ENCODE data around the gene SLC22A23.
"Not testable (repeated sequence)": the region's sequence is repeated elsewhere in the genome, so short reads cannot be mapped to it uniquely, and the experiment has no call there.

Gene SLC22A23

DNA sequence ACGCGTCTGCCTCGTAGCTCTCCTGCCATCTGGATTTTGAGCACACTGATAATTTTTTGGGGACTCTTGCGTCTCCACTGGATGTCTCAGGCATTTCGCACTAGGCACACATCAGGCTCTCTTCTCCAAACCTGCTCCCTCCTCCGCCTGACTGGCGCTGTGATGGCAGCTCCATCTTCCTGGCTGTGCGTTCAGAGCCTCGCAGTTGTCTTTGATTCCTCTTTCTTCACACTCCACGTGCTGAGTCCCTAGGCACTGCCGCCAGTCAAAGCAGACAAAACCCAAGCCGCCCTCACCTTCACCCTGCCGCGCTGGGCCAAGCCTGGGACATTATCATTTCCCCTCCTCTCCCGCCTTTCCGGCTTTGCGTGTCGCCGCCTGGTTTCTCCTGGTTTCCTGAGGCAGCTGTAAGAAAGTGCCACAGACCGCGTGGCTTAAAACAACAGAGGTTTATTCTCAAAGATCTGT lies 197.3 kb downstream of the SLC22A23 start:
- peak; percentile 37 for DNase-seq

- DNase-seq: peak; percentile 88
These were observed 197.9 kb downstream of the SLC22A23 start, which contains the start of gene PSMG4 for GRCh38 chr6:3258720-3259490. Gene PSMG4, plus strand, starts transcription at chr6:3258947. Its CDS starts 76 bp downstream, at chr6:3259023.

DNA sequence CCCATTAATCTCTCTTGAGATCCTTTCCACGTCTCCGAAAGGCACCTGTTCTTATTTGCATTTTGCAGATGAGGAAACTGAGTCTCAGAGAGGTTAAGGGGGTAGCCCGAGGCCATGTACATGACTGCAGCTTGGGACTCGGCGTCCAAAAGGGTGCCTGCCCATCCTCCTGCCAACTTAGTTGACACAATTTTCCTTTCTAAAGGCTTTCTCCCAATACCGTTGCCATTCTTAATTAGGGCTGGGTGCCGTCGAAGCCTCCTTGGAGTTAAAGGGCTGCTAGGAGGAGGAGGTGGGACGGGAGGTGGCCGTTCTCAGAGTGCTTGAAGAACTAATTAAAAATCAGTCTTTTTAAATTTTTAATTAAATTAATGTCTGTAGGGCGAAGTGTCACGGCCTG lies 198.6 kb downstream of the SLC22A23 start:
- DNase-seq: no peak

DNA sequence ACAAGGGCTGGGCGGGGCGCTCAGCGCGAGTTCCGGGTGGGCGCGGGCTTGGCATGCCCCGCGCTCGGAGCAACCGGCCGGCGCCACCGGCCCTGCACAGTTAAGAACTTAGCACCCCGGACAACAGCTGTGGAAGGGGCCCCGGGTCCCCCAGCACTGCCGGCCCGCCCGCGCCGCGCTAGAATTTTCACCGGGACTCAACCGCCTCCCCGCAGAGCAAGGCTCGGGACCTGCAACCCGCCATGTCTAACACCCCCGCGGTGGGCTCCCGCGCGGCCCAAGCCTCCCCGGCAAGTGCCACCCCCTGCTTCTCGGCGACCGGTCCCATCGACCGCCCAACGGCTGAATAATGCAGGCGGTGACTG lies 203.3 kb downstream of the SLC22A23 start:
- DNase-seq: no peak

GRCh38 chr6:3252861-3253596 lies 203.8 kb downstream of the SLC22A23 start:
- no peak for DNase-seq

- no peak for DNase-seq
These were observed 204.5 kb downstream of the SLC22A23 start for GRCh38 chr6:3252369-3252768.

GRCh38 chr6:3251462-3252314 lies 205.2 kb downstream of the SLC22A23 start:
- DNase-seq: peak; percentile 79

GRCh38 chr6:3250231-3250675 lies 206.6 kb downstream of the SLC22A23 start:
- DNase-seq: no peak

DNA sequence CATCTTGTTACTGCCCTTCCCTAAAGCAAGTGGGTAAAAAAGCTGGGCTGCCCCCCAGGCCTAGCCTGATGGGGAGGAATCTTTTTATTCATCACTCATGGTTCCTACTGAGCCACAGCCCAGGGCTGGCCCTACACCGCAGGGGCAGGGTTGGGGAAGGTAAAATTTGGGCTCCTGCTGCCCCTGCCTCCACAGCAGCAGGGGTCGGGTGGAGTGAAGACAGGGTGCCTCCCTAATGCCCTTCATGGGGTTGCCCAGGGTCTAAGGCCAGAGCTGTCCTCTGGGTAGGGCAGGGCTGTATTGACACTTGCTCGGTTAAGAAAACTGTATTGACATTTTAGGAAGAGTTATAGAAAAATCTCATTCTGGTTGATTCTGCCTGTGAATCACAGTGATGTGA lies 207.0 kb downstream of the SLC22A23 start:
- DNase-seq: no peak

- DNase-seq: peak; percentile 96
These were observed 209.3 kb downstream of the SLC22A23 start for GRCh38 chr6:3247255-3248146.

GRCh38 chr6:3245216-3245615 lies 211.6 kb downstream of the SLC22A23 start:
- DNase-seq: no peak

DNA sequence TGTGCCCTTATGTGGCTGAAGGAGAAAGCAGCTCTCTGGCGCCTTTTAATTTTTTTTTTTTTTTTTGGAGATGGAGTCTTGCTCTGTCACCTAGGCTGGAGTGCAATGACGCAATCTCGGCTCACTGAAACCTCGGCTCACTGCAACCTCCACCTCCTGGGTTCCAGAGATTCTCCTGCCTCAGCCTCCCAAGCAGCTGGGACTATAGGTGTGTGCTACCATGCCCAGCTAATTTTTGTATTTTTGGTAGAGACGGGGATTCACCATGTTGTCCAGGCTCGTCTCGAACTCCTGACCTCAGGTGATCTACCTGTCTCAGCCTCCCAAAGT lies 212.1 kb downstream of the SLC22A23 start:
- not testable (repeated sequence) for DNase-seq

DNA sequence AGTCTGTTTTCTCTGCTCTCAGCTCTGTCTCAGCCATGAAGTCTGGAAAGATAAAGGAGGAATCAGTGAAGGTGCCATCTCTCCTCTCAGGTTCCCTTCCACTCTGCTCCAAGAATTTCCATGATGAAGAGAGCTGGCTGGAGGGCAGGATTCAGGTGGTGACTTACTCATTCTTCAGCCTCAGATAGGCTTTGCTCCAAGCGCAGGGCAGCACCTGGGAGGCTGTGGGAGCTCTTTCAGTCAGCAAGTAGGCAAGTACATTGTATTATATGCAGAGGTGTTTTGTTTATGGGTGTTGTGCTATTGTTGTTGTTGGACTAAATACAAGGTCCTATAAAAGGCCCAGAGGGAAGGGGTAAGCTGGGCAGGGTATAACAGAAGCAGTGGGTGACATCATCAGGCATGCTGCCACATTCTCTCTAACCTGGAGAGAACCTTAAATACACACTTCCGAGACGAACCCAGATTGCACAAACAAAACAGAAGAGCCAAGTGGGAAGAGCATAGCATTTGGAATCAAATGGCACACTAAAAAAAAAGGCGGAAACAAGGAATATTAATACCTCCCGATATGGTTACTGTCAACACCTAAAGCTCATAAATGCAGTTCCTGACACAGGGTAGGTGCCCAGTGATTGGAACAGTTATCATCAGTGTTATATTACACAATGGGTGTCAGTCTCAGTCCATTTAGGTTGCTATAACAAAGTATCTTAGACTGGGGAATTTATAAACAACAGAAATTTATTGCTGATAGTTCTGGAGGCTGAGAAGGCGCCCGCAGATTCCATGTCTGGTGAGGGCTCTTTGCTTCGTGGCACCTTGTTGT lies 212.6 kb downstream of the SLC22A23 start:
- no peak for DNase-seq

DNA sequence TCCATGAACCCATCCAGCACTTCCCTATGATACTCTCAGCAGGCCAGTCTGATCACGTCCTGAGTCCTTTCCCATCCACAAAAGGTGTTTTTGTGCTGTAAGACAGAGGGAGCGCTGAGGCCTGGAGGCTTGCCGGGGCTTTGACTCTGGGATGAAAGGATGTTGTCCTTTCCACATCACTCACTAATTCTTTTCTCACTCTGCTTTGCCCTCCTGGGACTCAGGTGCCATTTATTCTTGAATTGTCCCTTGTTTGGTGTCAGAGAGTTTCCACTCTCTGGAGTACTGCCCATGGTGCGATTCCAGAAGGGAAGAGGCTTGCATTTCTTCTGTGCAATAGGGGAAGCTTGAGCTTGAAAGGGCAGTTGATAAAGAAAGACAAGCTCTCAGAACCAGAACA lies 214.1 kb downstream of the SLC22A23 start:
- DNase-seq: no peak

- DNase-seq: not testable (repeated sequence)
These were observed 215.1 kb downstream of the SLC22A23 start for GRCh38 chr6:3241745-3242144.

DNA sequence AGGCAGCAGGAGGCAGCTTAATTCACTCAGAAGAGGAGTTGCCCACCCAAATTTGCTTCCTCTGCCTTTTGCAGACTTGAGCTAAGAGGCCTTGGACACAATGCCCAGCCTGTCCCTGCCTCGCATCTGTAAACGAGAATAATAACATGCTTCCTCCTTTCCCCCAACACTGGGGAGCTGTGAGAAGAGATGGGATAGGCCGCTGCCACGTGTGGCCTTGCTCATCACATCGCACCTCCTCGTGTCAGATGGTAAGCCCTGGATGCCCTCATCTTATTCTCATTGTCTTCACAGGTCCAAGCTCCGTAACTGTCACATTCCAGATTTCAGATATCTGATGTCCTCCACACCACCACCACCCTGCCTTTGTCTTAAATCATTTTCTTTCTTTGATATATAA lies 216.3 kb downstream of the SLC22A23 start:
- DNase-seq: no peak

- DNase-seq: no peak
These were observed 217.6 kb downstream of the SLC22A23 start for GRCh38 chr6:3239110-3239830.

DNA sequence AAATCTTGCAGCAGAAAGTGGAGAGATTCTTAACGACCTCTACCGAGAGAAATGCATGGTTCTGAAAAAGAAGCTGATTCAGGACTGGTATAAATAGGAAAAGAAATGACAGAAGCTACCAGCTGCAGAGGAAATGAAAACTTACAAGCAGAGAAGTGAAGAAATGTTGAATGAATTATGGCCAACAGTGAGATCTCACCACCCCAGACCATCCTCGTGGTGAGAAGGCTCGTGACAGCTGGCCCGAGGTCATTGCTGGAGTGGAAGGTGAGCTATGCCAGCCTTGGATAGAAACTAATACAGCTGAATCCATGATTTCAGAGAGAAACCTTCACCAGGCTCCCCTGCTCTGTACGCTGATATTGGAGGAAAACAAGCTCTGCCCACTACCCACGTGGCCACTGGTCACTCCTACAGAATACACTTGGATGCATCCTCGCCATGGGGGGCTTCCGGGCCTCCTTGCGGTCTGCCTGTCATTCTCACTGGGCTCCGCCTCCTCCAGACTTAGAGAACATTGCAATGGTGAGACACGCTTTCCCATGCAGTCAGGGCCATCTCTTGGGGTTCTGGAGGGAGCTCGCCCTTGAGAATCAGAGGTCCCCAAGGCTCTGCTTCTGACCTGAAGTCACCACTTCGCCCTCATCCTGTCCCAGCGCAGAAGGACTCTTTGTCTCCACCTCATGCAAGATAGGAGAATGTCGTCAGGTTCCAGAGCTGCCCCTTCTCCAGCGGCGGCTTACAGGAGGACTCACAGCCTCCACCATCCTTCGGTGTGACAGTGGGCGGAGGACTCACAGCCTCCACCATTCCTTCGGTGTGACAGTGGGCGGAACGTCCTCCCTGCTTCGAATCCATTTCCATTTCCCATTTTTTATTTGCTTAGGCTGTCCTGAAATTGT lies 218.8 kb downstream of the SLC22A23 start:
- DNase-seq: peak; percentile 26

DNA sequence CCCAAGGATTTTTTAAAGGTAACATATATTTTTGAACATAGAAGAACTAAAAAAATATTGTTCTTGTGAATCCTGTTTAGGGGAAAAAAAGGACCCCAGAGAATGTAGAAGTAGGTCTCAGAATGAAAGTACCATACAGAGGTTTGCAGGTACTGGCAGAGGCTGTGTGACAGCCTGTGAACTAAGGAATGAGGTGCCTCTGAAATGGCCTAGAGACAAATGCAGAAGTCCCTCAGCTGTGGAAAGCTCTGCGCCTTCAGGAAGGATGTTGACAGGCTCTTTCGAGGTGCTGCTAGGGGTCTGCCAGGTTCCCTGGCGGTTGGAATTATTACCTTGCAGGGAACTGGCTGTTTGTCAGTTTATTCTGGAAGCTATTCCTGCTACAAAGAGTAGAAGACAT lies 220.8 kb downstream of the SLC22A23 start:
- DNase-seq: no peak
